HepG2 (cell line): ENCODE measurements around the gene SPTBN2. TPM values are rescaled to one million over a fixed set of nuclear protein-coding genes. Genes with fewer than 3 reads are reported as not detected.

Experiments used
- EHMT2 ChIP-seq: fragments of 200-600 bp; sonication (generic); IDR thresholded peaks from 2 replicates; pipeline ENCODE4 v1.7.0; 2017; ENCODE audit warnings: antibody characterized with exemption, low read depth, low read length, borderline replicate concordance
- ELF3 ChIP-seq: IDR thresholded peaks from 2 replicates; pipeline ENCODE4 v1.6.1; 2016; ENCODE audit warnings: missing genetic modification reagents, missing compliant biosample characterization
- FOXM1 ChIP-seq: sonication (generic); formaldehyde crosslinking; IDR thresholded peaks from 2 replicates; pipeline ENCODE4 v1.5.0; 2020; ENCODE audit warnings: missing genetic modification reagents
- GZF1 ChIP-seq: sonication (generic); formaldehyde crosslinking; IDR thresholded peaks from 2 replicates; pipeline ENCODE4 v1.5.1; 2020; ENCODE audit warnings: mild to moderate bottlenecking, missing genetic modification reagents
- HOXA3 ChIP-seq: sonication (generic); formaldehyde crosslinking; IDR thresholded peaks from 2 replicates; pipeline ENCODE4 v1.5.0; 2020; ENCODE audit warnings: missing genetic modification reagents
- KLF12 ChIP-seq: sonication (generic); formaldehyde crosslinking; IDR thresholded peaks from 2 replicates; pipeline ENCODE4 v1.4.0; 2020; ENCODE audit warnings: missing genetic modification reagents, borderline replicate concordance
- KLF9 ChIP-seq: IDR thresholded peaks from 2 replicates; pipeline ENCODE4 v1.6.1; 2016; ENCODE audit warnings: low read depth
- MLLT10 ChIP-seq: sonication (generic); formaldehyde crosslinking; IDR thresholded peaks from 2 replicates; pipeline ENCODE4 v1.4.0; 2020; ENCODE audit warnings: missing genetic modification reagents
- NR2F1 ChIP-seq, 2 experiments: fragments of 450-650 bp in 1 of 2; formaldehyde crosslinking in 1 of 2; IDR thresholded peaks; 2 replicates each; pipeline versions ENCODE4 v1.5.0 to v1.6.1; 2016 to 2020; ENCODE audit warnings: mild to moderate bottlenecking in 1 of 2, missing compliant biosample characterization in 1 of 2, missing genetic modification reagents in 1 of 2, moderate library complexity in 1 of 2
- PCBP1 ChIP-seq: fragments of 200-400 bp; formaldehyde crosslinking; IDR thresholded peaks from 2 replicates; pipeline ENCODE4 v1.6.1; 2017; ENCODE audit warnings: mild to moderate bottlenecking, low read depth, low read length, borderline replicate concordance
- STAG1 ChIP-seq: sonication (generic); formaldehyde crosslinking; IDR thresholded peaks from 2 replicates; pipeline ENCODE4 v1.4.0; 2020; ENCODE audit warnings: missing genetic modification reagents
- THAP8 ChIP-seq: sonication (generic); formaldehyde crosslinking; IDR thresholded peaks from 2 replicates; pipeline ENCODE4 v1.5.1; 2020; ENCODE audit warnings: missing genetic modification reagents, mild to moderate bottlenecking, borderline replicate concordance
- ZBTB34 ChIP-seq: sonication (generic); formaldehyde crosslinking; IDR thresholded peaks from 2 replicates; pipeline ENCODE4 v1.8.0; 2022; ENCODE audit warnings: mild to moderate bottlenecking, missing genetic modification reagents
- ZBTB38 ChIP-seq: sonication (generic); formaldehyde crosslinking; IDR thresholded peaks from 2 replicates; pipeline ENCODE4 v1.5.1; 2020; ENCODE audit warnings: mild to moderate bottlenecking, missing genetic modification reagents
- ZBTB7B ChIP-seq: sonication (generic); formaldehyde crosslinking; IDR thresholded peaks from 2 replicates; pipeline ENCODE4 v1.4.0; 2020; ENCODE audit warnings: missing genetic modification reagents
- ZFP41 ChIP-seq: sonication (generic); formaldehyde crosslinking; IDR thresholded peaks from 2 replicates; pipeline ENCODE4 v1.4.0; 2020; ENCODE audit warnings: mild to moderate bottlenecking, missing genetic modification reagents, borderline replicate concordance
- ZNF10 ChIP-seq: sonication (generic); formaldehyde crosslinking; IDR thresholded peaks from 2 replicates; pipeline ENCODE4 v1.4.0; 2020; ENCODE audit warnings: mild to moderate bottlenecking, low read depth, missing genetic modification reagents, borderline replicate concordance
- ZNF234 ChIP-seq: sonication (generic); formaldehyde crosslinking; conservative IDR thresholded peaks from 2 replicates; pipeline ENCODE4 v1.5.1; 2020; ENCODE audit warnings: mild to moderate bottlenecking, missing genetic modification reagents
- ZNF253 ChIP-seq: sonication (generic); formaldehyde crosslinking; IDR thresholded peaks from 2 replicates; pipeline ENCODE4 v1.8.0; 2022; ENCODE audit warnings: mild to moderate bottlenecking, missing genetic modification reagents, borderline replicate concordance
- ZNF367 ChIP-seq: sonication (generic); formaldehyde crosslinking; IDR thresholded peaks from 2 replicates; pipeline ENCODE4 v1.4.0; 2020; ENCODE audit warnings: missing genetic modification reagents, borderline replicate concordance
- ZNF615 ChIP-seq: sonication (generic); formaldehyde crosslinking; IDR thresholded peaks from 2 replicates; pipeline ENCODE4 v1.5.0; 2020; ENCODE audit warnings: mild to moderate bottlenecking, missing genetic modification reagents, borderline replicate concordance
- ZNF770 ChIP-seq: sonication (generic); formaldehyde crosslinking; IDR thresholded peaks from 2 replicates; pipeline ENCODE4 v1.5.0; 2020; ENCODE audit warnings: mild to moderate bottlenecking, missing genetic modification reagents
- ZSCAN12 ChIP-seq: sonication (generic); formaldehyde crosslinking; IDR thresholded peaks from 2 replicates; pipeline ENCODE4 v1.9.0; 2021; ENCODE audit warnings: mild to moderate bottlenecking, missing genetic modification reagents
- polyA plus RNA-seq, 8 experiments: library from polyadenylated mRNA; depleted of rRNA in 3 of 8; stranded (reverse) in 7 of 8; unstranded in 1 of 8; fragments of >200 nt; fragmentation: Illumina TruSeq in 4 of 8; extraction: Trizol in 4 of 8; gene quantifications; 2 replicates each; pipeline versions ENCODE4 v1.2.1 to v1.2.3, GENCODE V29; 2011 to 2016; ENCODE audit warnings: low read depth in 4 of 8, missing spikeins in 1 of 8, mixed read lengths in 1 of 8; ENCODE audit not compliant: insufficient read depth in 1 of 8
- total RNA-seq, 5 experiments: library from RNA; depleted of rRNA; stranded (reverse); fragments of >200 nt; fragmentation: Illumina TruSeq; extraction: Trizol; gene quantifications; 2 replicates each; pipeline ENCODE4 v1.2.3, GENCODE V29; 2016; ENCODE audit warnings: low read depth in 1 of 5
- TF ChIP-seq, protein P1 (sequence below): sonication (generic); formaldehyde crosslinking; IDR thresholded peaks from 2 replicates; pipeline ENCODE4 v1.5.0; 2020; ENCODE audit warnings: missing genetic modification reagents, mild to moderate bottlenecking, borderline replicate concordance
- TF ChIP-seq, protein P2 (sequence below): sonication (generic); formaldehyde crosslinking; IDR thresholded peaks from 2 replicates; pipeline ENCODE4 v1.8.1; 2023; ENCODE audit warnings: missing genetic modification reagents, mild to moderate bottlenecking, borderline replicate concordance

SPTBN2 gene
- total and polyA plus RNA-seq, 2 of the 13 experiments (the other 11 are each of a cell fraction or from before 2014, with no cell fraction given) = 0.65 to 4.0 TPM

GRCh38 chr11:66745356-66746235, 16.6 kb upstream of the SPTBN2 start (continued):
- TF ChIP-seq FOXM1 (no peak), STAG1 (CRISPR knock-in tag) (no peak), THAP8 (no peak; the same call in 1 of the 2 replicates), ZBTB34 (CRISPR knock-in tag) (0 out of 2 replicates have a peak, but pooled peaks have one; percentile 23), GZF1 (CRISPR knock-in tag) (no peak), ZNF10 (CRISPR knock-in tag) (no peak), PCBP1 (no peak), NR2F1 (CRISPR knock-in tag; IDR thresholded peaks at IDR 0.05) (no peak), ZNF234 (0 out of 2 replicates have a peak, but pooled peaks have one; percentile 2), HOXA3 (CRISPR knock-in tag) (no peak), ZSCAN12 (no peak), EHMT2 (no peak), MLLT10 (CRISPR knock-in tag) (no peak), ZNF367 (CRISPR knock-in tag) (no peak), KLF12 (CRISPR knock-in tag) (0 out of 2 replicates have a peak, but pooled peaks have one; percentile 24), KLF9 (CRISPR knock-in tag) (no peak), ZNF615 (CRISPR knock-in tag) (no peak), ZNF253 (CRISPR knock-in tag) (no peak), ZBTB7B (no peak), ZNF770 (0 out of 2 replicates have a peak, but pooled peaks have one; percentile 9), ZFP41 (CRISPR knock-in tag) (no peak), ELF3 (CRISPR knock-in tag) (no peak), ZBTB38 (CRISPR knock-in tag) (peak; percentile 52; the same call in 1 of the 2 replicates)
- TF ChIP-seq, protein P1, sequence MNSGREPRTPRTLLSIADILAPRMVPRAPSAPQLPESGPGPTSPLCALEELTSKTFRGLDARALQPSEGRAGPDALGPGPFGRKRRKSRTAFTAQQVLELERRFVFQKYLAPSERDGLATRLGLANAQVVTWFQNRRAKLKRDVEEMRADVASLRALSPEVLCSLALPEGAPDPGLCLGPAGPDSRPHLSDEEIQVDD (CRISPR knock-in tag) = no peak
- TF ChIP-seq, protein P2, sequence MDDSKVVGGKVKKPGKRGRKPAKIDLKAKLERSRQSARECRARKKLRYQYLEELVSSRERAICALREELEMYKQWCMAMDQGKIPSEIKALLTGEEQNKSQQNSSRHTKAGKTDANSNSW (CRISPR knock-in tag) = no peak
